Measurements from ENCODE around the gene RBM14. TPM values are rescaled to one million over a fixed set of nuclear protein-coding genes. Genes with fewer than 3 reads are reported as not detected.

The RBM14 gene
- total RNA-seq, 1 donor from 2014 or later, result 49.9 TPM

DNA sequence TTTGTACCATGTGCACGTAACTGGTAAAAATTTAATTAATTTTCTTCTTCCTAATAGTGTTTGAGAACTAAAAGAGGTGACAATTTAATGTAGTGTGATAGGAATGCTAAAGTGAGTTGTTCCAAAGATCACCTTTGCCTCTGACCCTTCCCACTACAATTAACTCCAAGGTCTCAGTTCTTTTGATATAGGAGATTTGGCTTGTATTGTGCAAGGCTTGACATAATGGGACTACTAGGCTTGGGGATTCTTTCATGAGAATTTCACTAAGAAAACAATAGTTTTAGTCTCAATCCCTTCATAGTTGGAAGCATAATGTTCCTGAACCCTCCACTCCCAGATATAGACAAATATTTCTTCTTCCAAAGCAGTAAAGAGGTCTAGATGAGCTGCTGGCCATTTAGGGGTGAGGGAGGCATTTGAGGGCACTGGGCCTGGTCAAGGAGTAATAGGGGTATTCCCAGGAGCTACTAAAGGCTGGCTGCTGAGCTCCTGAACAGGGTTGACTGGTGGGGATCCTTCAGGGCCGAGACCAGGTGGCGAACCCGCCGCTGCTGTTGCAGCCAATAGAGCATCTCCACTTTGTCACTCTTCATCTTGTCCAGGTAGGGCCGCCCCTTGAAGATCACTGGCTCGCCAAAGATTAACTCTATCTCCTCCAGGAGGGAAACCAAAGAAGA is 26.3 kb upstream of the RBM14 start:
- Histone ChIP-seq H3K27me3 (ENCODE audit: control insufficient read depth, insufficient read depth, low read length) (no peaks in the 10 kb centered on the region), H3K36me3 (ENCODE audit: control insufficient read depth, insufficient read depth, low read length) (no peaks in the 10 kb centered on the region), H3K4me3 (ENCODE audit: low read depth, low read length) (no peak overlapping the region)
- DNase-seq (ENCODE audit: low read depth), result no peak
- TF ChIP-seq, protein P1, sequence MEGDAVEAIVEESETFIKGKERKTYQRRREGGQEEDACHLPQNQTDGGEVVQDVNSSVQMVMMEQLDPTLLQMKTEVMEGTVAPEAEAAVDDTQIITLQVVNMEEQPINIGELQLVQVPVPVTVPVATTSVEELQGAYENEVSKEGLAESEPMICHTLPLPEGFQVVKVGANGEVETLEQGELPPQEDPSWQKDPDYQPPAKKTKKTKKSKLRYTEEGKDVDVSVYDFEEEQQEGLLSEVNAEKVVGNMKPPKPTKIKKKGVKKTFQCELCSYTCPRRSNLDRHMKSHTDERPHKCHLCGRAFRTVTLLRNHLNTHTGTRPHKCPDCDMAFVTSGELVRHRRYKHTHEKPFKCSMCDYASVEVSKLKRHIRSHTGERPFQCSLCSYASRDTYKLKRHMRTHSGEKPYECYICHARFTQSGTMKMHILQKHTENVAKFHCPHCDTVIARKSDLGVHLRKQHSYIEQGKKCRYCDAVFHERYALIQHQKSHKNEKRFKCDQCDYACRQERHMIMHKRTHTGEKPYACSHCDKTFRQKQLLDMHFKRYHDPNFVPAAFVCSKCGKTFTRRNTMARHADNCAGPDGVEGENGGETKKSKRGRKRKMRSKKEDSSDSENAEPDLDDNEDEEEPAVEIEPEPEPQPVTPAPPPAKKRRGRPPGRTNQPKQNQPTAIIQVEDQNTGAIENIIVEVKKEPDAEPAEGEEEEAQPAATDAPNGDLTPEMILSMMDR (IDR thresholded peaks at IDR 0.05; ENCODE audit: insufficient read depth, low read length, poor library complexity, severe bottlenecking), result no peak

DNA sequence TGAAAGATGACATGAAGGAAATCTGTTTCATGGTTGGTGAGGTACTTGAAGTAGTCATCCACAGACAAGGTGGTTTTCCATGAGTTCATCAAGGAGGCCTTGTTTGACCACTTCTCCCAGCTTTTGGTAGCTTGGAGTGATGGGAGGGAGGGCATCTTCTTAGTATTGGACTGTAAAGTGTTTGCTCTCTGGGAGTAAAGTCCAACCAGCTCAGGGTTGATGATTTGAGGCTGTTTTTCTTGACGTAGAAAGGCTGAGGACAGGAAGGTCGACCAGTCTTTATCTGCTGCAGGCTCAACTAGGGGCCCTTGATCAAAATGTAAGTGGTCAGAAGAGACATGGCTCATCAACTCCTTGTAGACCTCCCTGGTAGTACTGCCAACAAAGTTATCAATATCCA is 25.3 kb upstream of the RBM14 start:
- no peaks in the 10 kb centered on the region for H3K27me3 ChIP-seq (ENCODE audit: control insufficient read depth, insufficient read depth, low read length)
- TF ChIP-seq, protein P1 (IDR thresholded peaks at IDR 0.05; ENCODE audit: insufficient read depth, low read length, poor library complexity, severe bottlenecking), result no peak

DNA sequence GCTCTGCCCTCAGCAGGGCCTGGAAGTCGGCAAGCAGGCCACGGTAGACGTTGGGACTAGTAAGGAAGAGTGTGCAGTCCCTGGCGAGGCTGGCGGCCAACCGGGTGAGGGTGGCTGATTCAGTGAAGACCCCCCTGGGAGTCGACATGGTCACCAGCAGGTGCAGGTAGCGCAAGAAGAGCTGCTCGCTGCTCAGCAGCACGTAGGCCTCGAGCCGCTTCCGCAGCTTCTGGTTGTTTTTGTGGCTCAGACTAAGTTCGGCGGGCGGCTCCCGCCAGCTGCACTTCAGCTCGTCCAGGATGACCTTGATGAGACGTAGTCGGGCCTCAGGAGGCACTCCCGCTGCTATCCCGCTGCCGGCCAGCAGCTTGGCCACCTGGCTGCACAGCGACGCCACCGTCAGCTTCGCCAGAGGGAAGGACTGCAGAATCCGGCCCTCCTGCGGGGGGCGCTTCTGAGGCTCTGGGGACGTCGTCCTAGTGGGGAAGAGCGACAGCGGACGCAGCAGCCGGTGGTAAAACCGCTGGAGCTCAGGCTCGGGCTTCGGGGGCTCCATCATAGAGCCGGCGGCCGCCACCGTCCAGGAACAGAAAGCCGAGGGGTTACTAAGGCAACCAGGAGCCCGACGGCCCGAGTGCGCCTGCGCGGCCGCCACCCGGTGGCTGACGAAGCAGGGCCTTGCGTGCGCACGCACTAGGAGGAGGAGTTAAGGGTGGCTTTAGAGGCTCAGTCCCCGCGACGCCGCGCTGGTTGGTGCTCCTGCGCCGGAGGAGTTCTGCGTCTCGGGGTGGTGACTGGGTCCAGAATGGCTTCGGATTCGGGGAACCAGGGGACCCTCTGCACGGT is 23.8 kb upstream of the RBM14 start, which contains the start of the genes CCDC87 and CCS:
TSS of gene CCDC87 (minus strand) at position 607 of the 846 bp plus-strand sequence. CDS start at position 559, 48 bp downstream.
TSS of gene CCS (plus strand) at position 729 of the 846 bp plus-strand sequence. CDS start at position 806, 77 bp downstream.
- TF ChIP-seq, protein P1 (IDR thresholded peaks at IDR 0.05; ENCODE audit: insufficient read depth, low read length, poor library complexity, severe bottlenecking), result peak; percentile 72
- DNase-seq (ENCODE audit: low read depth), result peak; percentile 75
- Histone ChIP-seq H3K4me3 (ENCODE audit: low read depth, low read length) (peak within 1 kb of the TSS; percentile 75), H3K36me3 (ENCODE audit: control insufficient read depth, insufficient read depth, low read length) (no peaks in the 10 kb centered on the region), H3K27me3 (ENCODE audit: control insufficient read depth, insufficient read depth, low read length) (no peaks in the 10 kb centered on the region)

More for the DNA sequence above, 25.3 kb upstream of the RBM14 start:
- H3K36me3 ChIP-seq (ENCODE audit: control insufficient read depth, insufficient read depth, low read length), result no peaks in the 10 kb centered on the region
- DNase-seq (ENCODE audit: low read depth), result no peak
- H3K4me3 ChIP-seq (ENCODE audit: low read depth, low read length), result no peak overlapping the region

DNA sequence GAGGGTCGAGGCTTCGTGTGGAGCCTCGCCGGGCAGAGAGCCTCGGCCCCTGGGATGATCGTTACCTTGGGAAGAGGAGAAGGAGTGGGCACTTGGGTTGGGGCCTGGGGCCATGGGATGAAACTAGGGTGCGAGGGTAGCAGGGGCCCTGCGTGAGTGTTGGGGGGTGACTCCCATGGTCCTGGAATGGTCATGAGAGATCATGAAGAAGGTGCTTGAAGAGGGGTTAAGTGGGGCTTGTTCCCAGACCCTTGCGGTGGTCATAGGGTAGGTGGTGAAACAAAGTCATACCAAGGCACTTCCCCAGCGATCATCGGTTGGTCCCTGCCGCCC is 23.2 kb upstream of the RBM14 start:
- no peaks in the 10 kb centered on the region for H3K27me3 ChIP-seq (ENCODE audit: control insufficient read depth, insufficient read depth, low read length)
- peak overlapping the region; percentile 75 for H3K4me3 ChIP-seq (ENCODE audit: low read depth, low read length)
- DNase-seq (ENCODE audit: low read depth), result no peak
- TF ChIP-seq, protein P1 (IDR thresholded peaks at IDR 0.05; ENCODE audit: insufficient read depth, low read length, poor library complexity, severe bottlenecking), result no peak
- no peaks in the 10 kb centered on the region for H3K36me3 ChIP-seq (ENCODE audit: control insufficient read depth, insufficient read depth, low read length)

DNA sequence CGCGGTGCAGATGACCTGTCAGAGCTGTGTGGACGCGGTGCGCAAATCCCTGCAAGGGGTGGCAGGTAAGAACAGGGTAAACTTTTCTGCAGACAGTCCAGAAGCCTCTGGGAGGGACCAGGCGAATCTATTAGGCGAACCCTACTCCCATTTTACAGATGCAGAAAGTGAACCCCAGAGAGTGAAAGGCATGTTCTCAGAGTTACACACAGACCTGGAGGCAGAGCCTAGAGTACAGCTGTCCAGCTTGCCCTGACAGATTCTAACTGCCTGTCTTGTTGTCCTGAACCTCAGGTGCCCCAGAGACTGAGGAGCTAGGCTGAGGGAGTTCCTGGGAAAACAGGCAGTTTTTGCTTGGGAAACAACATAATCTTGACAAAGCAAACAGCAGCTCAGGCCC is 22.8 kb upstream of the RBM14 start:
- TF ChIP-seq, protein P1 (IDR thresholded peaks at IDR 0.05; ENCODE audit: insufficient read depth, low read length, poor library complexity, severe bottlenecking), result no peak
- DNase-seq (ENCODE audit: low read depth), result no peak
- Histone ChIP-seq H3K4me3 (ENCODE audit: low read depth, low read length) (peak overlapping the region; percentile 75), H3K36me3 (ENCODE audit: control insufficient read depth, insufficient read depth, low read length) (no peaks in the 10 kb centered on the region), H3K27me3 (ENCODE audit: control insufficient read depth, insufficient read depth, low read length) (no peaks in the 10 kb centered on the region)

All from kidney epithelial cell (primary cell).